ENCODE data around the gene CHST7.
"Not testable (repeated sequence)": the region's sequence is repeated elsewhere in the genome, so short reads cannot be mapped to it uniquely, and the experiment has no call there.

Gene CHST7, protein sequence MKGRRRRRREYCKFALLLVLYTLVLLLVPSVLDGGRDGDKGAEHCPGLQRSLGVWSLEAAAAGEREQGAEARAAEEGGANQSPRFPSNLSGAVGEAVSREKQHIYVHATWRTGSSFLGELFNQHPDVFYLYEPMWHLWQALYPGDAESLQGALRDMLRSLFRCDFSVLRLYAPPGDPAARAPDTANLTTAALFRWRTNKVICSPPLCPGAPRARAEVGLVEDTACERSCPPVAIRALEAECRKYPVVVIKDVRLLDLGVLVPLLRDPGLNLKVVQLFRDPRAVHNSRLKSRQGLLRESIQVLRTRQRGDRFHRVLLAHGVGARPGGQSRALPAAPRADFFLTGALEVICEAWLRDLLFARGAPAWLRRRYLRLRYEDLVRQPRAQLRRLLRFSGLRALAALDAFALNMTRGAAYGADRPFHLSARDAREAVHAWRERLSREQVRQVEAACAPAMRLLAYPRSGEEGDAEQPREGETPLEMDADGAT

DNA sequence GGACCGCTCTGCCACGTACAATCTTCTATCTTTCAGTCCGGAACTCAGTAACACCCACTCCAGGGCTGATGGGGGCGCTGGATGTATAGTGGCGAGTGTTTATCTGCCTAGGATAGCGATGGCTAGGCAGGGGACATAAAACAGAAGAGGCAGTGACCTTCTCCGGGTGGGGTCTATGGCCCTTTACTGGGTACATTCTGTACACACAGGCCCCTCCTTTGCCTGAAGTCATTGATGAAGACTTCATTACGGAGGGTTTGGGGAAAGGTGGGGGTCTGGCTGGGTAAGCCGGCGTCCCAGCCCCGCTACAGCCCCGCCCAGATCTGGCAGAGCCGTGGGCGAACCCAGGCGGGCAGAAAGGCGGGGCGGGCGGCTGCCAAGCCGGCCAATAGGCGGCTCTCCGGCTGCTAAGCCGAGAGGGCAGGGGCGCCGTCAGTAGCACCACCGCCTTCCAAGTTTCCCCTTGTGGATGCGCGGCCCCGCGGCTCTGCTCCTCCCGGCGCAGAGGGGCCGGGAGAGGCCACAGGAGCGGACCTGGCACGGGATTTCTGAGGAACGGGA is at the start of gene CHST7:
Gene CHST7, plus strand, starts transcription at position 435 of the 561 bp plus-strand sequence. CDS start 167 bp downstream, outside the sequence.
- DNase-seq (peak; percentile 67 to 70), ATAC-seq (peak; percentile 66)
- peaks cover 36% of the 10 kb centered on the region for H3K4me1 Mint-ChIP-seq
- H3K27ac Mint-ChIP-seq, result peak within 1 kb of the TSS; percentile 86 to 89
- H3K4me3 Mint-ChIP-seq, result peak within 1 kb of the TSS; percentile 56 to 77
- H3K27me3 Mint-ChIP-seq, result peaks cover 24% of the 10 kb centered on the region
- no peaks in the 10 kb centered on the region for H3K9me3 Mint-ChIP-seq

GRCh38 chrX:46528640-46529039 is 44.9 kb upstream of the CHST7 start:
- H3K4me1 Mint-ChIP-seq, H3K9me3 Mint-ChIP-seq, ATAC-seq: not testable (repeated sequence)

DNA sequence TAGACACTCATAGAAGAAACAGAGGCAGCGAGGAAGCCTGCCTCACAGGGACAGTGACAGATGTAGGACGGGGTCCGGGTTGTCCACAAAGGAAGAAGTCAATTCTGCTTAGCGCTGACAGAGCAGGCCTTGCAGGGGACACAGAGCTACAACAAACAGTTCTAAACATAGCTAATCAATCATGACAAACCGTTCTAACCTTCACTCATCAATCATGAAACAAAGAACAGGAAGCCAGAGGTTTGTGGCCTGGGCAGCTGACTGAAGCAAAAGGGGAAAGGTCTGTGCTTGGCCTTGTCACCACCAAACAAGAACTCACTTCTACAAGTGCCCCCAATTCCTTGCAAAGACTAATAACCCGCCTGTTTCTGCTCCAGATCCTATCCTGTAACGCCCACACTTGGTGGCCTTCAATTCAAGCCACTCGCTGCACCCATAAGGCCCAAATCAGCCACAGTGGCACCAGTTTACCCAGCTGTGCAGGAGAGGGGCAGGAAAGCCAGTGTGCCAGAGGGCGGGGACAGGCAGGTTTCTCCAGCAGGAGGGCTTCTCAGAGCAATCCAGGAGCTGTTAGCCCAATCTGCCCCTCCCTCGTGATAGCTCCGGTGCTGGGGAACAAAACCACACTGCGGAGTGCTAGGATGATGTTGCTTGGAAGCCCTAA is 43.7 kb upstream of the CHST7 start:
- not testable (repeated sequence) for H3K4me1 Mint-ChIP-seq, ATAC-seq, DNase-seq, H3K27me3 Mint-ChIP-seq, H3K4me3 Mint-ChIP-seq, H3K9me3 Mint-ChIP-seq
- H3K27ac Mint-ChIP-seq, result peak overlapping the region in 1 of 2 donors; percentile 62

More at GRCh38 chrX:46528640-46529039, 44.9 kb upstream of the CHST7 start:
- H3K27ac Mint-ChIP-seq, DNase-seq, H3K4me3 Mint-ChIP-seq, H3K27me3 Mint-ChIP-seq: not testable (repeated sequence)

DNA sequence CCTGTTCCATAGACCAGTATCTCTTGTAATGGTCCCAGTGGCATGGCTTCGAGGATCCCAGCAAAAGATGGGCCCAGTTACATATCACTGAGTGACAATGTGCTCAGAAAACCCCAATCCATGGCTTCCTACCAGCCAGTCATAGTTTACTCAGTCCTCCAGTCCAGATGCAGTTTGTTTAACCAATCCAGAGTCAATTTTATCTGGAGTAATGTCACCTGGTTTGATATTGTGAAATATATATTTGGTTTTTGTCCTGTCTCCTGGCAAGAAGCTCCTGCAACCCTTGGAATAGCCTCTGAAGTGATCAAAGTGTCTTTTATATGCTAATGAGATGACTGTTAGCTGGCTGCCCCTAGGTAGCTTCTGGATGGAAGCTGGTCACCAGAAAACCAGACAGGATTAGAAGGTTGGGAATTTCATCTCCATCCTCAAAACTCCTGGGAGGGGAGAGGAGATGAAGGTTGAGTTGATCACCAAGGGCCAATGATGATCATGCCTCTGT is 43.1 kb upstream of the CHST7 start:
- H3K4me3 Mint-ChIP-seq, H3K27me3 Mint-ChIP-seq, H3K4me1 Mint-ChIP-seq, H3K27ac Mint-ChIP-seq, DNase-seq, ATAC-seq, H3K9me3 Mint-ChIP-seq: not testable (repeated sequence)

GRCh38 chrX:46531442-46531841 is 42.1 kb upstream of the CHST7 start:
- no peak overlapping the region for H3K4me3 Mint-ChIP-seq
- ATAC-seq (no peak), DNase-seq (no peak)
- no peaks in the 10 kb centered on the region for H3K27me3 Mint-ChIP-seq
- H3K9me3 Mint-ChIP-seq, result no peaks in the 10 kb centered on the region
- H3K27ac Mint-ChIP-seq, result no peak overlapping the region
- H3K4me1 Mint-ChIP-seq, result no peaks in the 10 kb centered on the region

DNA sequence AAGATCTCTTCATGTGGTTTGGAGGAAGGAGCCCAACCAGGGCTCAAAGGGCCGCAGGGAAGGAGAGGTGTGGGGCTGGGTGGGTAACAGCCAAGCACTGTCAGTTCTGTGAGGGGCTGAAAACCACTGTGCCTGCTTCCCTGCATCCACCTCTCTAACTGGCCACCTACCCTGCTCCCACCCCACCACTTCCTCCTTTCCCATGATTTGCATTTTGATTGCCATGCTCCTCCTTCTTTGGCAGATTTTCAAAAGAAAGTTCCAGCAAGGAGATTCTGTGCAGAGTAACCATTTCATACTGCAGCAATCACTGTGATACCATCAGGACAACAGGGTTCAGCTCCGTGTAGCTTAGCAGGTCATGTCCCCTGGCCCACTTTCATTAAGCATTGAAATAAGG is 30.1 kb upstream of the CHST7 start:
- H3K27ac Mint-ChIP-seq, result no peak overlapping the region
- no peak overlapping the region for H3K4me3 Mint-ChIP-seq
- no peak for ATAC-seq
- H3K4me1 Mint-ChIP-seq, result peaks cover 22% of the 10 kb centered on the region
- H3K27me3 Mint-ChIP-seq, result no peaks in the 10 kb centered on the region
- DNase-seq, result no peak
- H3K9me3 Mint-ChIP-seq, result no peaks in the 10 kb centered on the region

GRCh38 chrX:46544527-46544926 is 29.0 kb upstream of the CHST7 start:
- not testable (repeated sequence) for DNase-seq, H3K27me3 Mint-ChIP-seq, H3K9me3 Mint-ChIP-seq
- H3K4me3 Mint-ChIP-seq, result peak overlapping the region; percentile 91 to 93
- peak overlapping the region; percentile 98 to 99 for H3K27ac Mint-ChIP-seq
- peak; percentile 50 for ATAC-seq
- H3K4me1 Mint-ChIP-seq, result peaks cover 22% of the 10 kb centered on the region

DNA sequence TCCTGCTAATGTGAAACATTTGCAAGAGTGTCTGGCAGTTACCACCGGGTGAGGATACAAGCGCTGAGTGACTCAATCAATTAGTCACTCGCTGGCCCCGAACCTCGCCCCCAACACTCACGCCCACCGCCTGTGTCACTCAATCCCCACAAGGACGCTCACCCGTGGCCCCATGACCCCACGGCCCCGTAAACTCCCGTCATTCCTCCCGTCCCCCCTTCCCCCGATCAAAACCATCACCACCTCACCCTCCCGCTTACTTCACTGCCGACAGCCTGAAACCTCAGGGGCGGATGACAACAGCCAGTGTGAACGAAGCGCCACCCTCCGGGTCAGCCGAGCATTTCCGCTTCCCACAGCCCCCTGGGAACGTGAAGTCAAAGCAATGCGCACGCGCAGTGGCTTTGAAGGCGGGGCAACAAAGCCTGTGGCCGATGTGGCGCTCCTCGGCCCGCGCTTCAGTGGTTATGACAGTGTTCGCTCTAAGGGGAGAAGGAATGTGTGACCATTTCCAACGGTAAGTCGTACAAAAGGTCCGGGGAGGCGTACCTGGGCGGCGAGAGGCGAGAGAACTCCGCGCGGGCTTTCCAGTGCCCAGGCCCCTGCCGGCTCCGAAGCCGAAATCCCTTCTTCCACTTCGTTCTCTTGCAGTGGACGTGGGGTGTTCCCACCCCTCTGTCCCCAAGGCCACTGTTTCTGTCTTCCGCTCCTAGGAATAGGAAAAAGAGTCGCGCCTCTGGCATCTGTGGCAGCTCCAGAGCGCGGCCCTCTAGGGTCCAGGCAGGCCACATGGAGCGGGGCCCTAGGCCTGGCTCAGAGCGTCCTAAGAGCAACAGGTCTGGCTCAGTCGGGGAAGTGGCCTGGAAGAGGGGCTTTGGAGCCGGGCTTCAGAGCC is 28.2 kb upstream of the CHST7 start, which contains the start of gene ZNF674:
Gene ZNF674, minus strand, starts transcription at position 311 of the 895 bp plus-strand sequence. CDS start 3,334 bp downstream, outside the sequence.
- peak; percentile 88 to 93 for DNase-seq
- H3K27ac Mint-ChIP-seq, result peak within 1 kb of the TSS; percentile 98 to 99
- peaks cover 22% of the 10 kb centered on the region for H3K4me1 Mint-ChIP-seq
- peak; percentile 92 for ATAC-seq
- H3K4me3 Mint-ChIP-seq, result peak within 1 kb of the TSS; percentile 91 to 93
- no peaks in the 10 kb centered on the region for H3K9me3 Mint-ChIP-seq
- H3K27me3 Mint-ChIP-seq, result no peaks in the 10 kb centered on the region

DNA sequence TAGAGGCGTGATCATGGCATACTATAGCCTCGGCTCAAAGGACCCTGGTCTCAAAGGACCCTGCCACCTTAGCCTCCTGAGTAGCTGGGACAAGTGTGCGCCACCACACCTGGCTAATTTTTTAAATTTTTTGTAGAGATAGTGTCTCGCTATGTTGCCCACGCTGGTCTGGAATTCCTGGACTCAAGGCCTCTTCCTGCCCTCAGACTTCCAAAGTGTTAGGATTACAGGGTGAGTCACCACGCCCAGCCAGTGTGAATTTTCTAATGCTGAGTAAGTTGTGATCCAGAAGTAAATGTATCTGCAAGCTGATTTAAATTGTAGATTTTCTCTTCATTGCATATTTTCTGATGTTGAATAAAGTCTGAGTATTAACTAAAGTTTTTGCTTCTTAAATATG is 25.7 kb upstream of the CHST7 start:
- DNase-seq, result no peak
- Mint-ChIP-seq H3K27ac (no peak overlapping the region), H3K9me3 (no peaks in the 10 kb centered on the region), H3K4me1 (peaks cover 22% of the 10 kb centered on the region), H3K27me3 (no peaks in the 10 kb centered on the region), H3K4me3 (no peak overlapping the region)
- no peak for ATAC-seq

- H3K4me1 Mint-ChIP-seq, result peaks cover 6% of the 10 kb centered on the region
- H3K9me3 Mint-ChIP-seq, result no peaks in the 10 kb centered on the region
- DNase-seq (no peak), ATAC-seq (no peak)
- no peak overlapping the region for H3K27ac Mint-ChIP-seq
- H3K4me3 Mint-ChIP-seq, result no peak overlapping the region
- no peaks in the 10 kb centered on the region for H3K27me3 Mint-ChIP-seq
These were observed 23.7 kb upstream of the CHST7 start for GRCh38 chrX:46549914-46550313.

DNA sequence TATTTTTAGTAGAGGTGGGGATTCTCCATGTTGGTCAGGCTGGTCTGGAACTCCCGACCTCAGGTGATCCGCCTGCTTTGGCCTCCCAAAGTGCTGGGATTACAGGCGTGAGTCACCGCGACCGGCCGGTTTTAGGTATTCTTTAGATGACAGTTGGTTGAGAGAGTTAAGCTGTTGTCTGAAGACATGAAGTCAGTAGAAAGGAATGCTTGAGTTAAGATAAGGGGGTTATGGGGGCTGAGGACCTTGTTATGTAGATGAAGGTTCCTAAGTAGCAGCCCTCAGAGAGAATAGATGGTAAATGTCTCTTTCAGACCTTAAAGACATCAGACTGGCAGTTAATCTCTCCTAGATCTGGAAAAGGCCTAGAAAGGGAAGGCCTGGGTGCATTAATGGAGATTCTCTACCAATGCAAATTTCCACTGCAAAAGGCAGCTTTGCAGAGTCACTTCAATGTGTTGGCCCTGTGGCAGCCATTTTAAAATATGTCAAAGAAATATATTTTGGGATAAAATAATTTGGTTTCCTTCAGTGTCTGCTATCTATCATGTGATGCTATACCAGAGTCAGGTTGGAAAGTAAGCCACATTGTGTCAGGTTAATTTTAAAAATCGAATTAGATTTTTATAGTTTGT is 22.0 kb upstream of the CHST7 start:
- ATAC-seq (no peak), DNase-seq (no peak)
- no peak overlapping the region for H3K27ac Mint-ChIP-seq
- H3K4me3 Mint-ChIP-seq, result no peak overlapping the region
- no peaks in the 10 kb centered on the region for H3K9me3 Mint-ChIP-seq
- peaks cover 4% of the 10 kb centered on the region for H3K4me1 Mint-ChIP-seq
- H3K27me3 Mint-ChIP-seq, result no peaks in the 10 kb centered on the region

DNA sequence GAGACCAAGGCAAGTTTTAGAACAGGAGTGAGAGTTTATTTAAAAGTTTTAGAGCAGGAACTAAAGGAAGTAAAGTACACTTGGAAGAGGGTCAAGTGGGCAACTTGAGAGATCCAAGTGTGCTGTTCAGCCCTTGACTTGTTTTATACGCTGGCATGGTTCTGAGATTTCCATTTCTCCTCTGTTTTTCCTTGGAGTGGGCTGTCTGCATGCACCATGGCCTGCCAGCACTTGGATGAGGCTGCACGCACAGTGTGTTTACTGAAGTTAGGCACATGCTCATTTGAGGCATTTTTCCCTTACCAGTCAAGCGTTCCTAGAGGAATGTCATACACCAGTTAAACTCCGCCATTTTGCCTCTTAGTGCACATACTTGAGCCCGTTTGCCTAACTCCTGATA is 19.6 kb upstream of the CHST7 start:
- peak overlapping the region in 1 of 2 donors; percentile 72 for H3K27ac Mint-ChIP-seq
- no peaks in the 10 kb centered on the region for H3K27me3 Mint-ChIP-seq
- H3K9me3 Mint-ChIP-seq, result no peaks in the 10 kb centered on the region
- no peak for DNase-seq
- H3K4me3 Mint-ChIP-seq, result no peak overlapping the region
- no peaks in the 10 kb centered on the region for H3K4me1 Mint-ChIP-seq
- no peak for ATAC-seq

- Mint-ChIP-seq H3K4me3 (no peak overlapping the region), H3K9me3 (no peaks in the 10 kb centered on the region), H3K4me1 (no peaks in the 10 kb centered on the region), H3K27ac (no peak overlapping the region), H3K27me3 (no peaks in the 10 kb centered on the region)
- no peak for DNase-seq
- ATAC-seq, result no peak
These were observed 18.6 kb upstream of the CHST7 start for GRCh38 chrX:46554942-46555341.

DNA sequence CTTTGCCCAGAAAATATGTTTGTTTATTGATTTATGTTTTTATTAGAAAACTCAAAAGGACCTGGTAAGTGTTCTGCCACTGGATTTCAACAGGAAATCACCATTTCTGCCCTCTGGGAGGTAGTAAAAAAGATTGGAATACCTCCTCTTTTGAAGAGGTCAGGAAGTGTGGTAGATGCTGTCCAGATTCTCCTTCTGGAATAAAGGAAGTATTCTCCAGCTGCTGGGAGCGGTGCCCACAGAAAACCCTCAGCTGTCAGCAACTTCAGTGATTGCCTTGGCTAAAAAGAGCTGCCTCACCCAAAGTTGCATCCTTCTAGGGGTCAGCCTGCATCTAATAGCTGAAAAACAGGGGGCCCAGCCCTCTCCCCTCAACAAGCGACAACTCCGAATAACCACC is 14.5 kb upstream of the CHST7 start:
- no peak overlapping the region for H3K27ac Mint-ChIP-seq
- peaks cover 7% of the 10 kb centered on the region for H3K27me3 Mint-ChIP-seq
- no peak overlapping the region for H3K4me3 Mint-ChIP-seq
- H3K9me3 Mint-ChIP-seq, result no peaks in the 10 kb centered on the region
- ATAC-seq (no peak), DNase-seq (no peak)
- peaks cover 17% of the 10 kb centered on the region for H3K4me1 Mint-ChIP-seq

Data from stimulated activated naive CD8-positive, alpha-beta T cell treated with anti-CD3 and anti-CD28 coated beads, Interleukin-15, amount 100 ng/mL, for 72 hours (primary cell).